Liver (tissue), 3 donors: ENCODE results near the gene CCSER2.

Experiments used
- ATF3 ChIP-seq: IDR thresholded peaks from 2 replicates; pipeline ENCODE4 v1.6.1; 2016; ENCODE audit warnings: antibody characterized with exemption
- EGR1 ChIP-seq, 2 donors: IDR thresholded peaks; 2 replicates each; pipeline ENCODE4 v1.6.1; 2016 to 2018; ENCODE audit warnings: antibody characterized with exemption in 2 of 2, low read depth in 2 of 2
- GABPA ChIP-seq, 2 donors: IDR thresholded peaks in 1 of 2; conservative IDR thresholded peaks in 1 of 2; 2 replicates each; pipeline ENCODE4 v1.6.1; 2016; ENCODE audit warnings: antibody characterized with exemption in 2 of 2, mild to moderate bottlenecking in 1 of 2, moderate library complexity in 1 of 2
- HNF4A ChIP-seq, 2 donors: conservative IDR thresholded peaks; 2 replicates each; pipeline ENCODE4 v1.6.1; 2016; ENCODE audit warnings: antibody characterized with exemption in 2 of 2, mild to moderate bottlenecking in 2 of 2
- JUND ChIP-seq, 2 donors: IDR thresholded peaks; 2 replicates each; pipeline ENCODE4 v1.6.1; 2016; ENCODE audit warnings: antibody characterized with exemption in 2 of 2
- MAX ChIP-seq: IDR thresholded peaks from 2 replicates; pipeline ENCODE4 v1.6.1; 2016; ENCODE audit warnings: antibody characterized with exemption
- RAD21 ChIP-seq, 2 donors: IDR thresholded peaks; 2 replicates each; pipeline ENCODE4 v1.6.1; 2016; ENCODE audit warnings: antibody characterized with exemption in 2 of 2, mild to moderate bottlenecking in 2 of 2
- SP1 ChIP-seq: IDR thresholded peaks from 2 replicates; pipeline ENCODE4 v1.6.1; 2018; ENCODE audit warnings: antibody characterized with exemption, mild to moderate bottlenecking
- TAF1 ChIP-seq: conservative IDR thresholded peaks from 2 replicates; pipeline ENCODE4 v1.6.1; 2016; ENCODE audit warnings: antibody characterized with exemption, mild to moderate bottlenecking
- ZBTB33 ChIP-seq: IDR thresholded peaks from 2 replicates; pipeline ENCODE4 v1.6.1; 2016; ENCODE audit warnings: antibody characterized with exemption
- TF ChIP-seq, protein P1 (sequence below): fragments of 150-350 bp; IDR thresholded peaks from 2 replicates; pipeline ENCODE4 v1.5.1; 2017; ENCODE audit warnings: improper control_type of control experiment, low read depth, low read length; ENCODE audit not compliant: missing input control
- TF ChIP-seq, protein P2 (sequence below): IDR thresholded peaks from 2 replicates; pipeline ENCODE4 v1.6.1; 2016; ENCODE audit warnings: antibody characterized with exemption, mild to moderate bottlenecking
- donor health status: healthy.
- donor health status: healthy.

DNA sequence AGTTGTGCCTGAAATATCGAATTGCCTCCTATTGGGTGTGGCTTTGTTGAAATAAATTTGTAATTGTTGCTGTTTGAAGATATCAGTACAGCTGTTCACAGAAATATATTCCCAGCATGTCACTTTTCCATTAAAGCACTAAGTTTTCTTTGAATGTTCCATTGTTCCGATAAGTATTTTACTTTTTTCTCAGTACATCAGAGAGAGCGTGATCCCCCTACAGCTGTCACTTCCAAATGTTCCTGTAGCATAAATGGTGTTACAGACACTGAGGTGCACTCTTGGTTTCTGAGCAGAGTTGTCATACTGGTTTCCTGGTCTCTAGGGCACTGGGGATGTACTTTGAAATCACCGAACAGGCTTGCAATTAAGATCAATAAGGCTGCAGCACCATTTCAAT is 189.2 kb downstream of the CCSER2 start:
- TF ChIP-seq JUND (IDR thresholded peaks at IDR 0.05) (no peak), ZBTB33 (no peak), TAF1 (no peak), SP1 (no peak), MAX (no peak), EGR1 (IDR thresholded peaks at IDR 0.05; ENCODE audit: low read depth in 2 of 2) (no peak), RAD21 (IDR thresholded peaks at IDR 0.05) (no peak), ATF3 (no peak), GABPA (IDR thresholded peaks at IDR 0.05 in 1 of 2, conservative IDR thresholded peaks at IDR 0.05 in 1 of 2) (no peak), HNF4A (conservative IDR thresholded peaks at IDR 0.05) (no peak)
- TF ChIP-seq, protein P1, sequence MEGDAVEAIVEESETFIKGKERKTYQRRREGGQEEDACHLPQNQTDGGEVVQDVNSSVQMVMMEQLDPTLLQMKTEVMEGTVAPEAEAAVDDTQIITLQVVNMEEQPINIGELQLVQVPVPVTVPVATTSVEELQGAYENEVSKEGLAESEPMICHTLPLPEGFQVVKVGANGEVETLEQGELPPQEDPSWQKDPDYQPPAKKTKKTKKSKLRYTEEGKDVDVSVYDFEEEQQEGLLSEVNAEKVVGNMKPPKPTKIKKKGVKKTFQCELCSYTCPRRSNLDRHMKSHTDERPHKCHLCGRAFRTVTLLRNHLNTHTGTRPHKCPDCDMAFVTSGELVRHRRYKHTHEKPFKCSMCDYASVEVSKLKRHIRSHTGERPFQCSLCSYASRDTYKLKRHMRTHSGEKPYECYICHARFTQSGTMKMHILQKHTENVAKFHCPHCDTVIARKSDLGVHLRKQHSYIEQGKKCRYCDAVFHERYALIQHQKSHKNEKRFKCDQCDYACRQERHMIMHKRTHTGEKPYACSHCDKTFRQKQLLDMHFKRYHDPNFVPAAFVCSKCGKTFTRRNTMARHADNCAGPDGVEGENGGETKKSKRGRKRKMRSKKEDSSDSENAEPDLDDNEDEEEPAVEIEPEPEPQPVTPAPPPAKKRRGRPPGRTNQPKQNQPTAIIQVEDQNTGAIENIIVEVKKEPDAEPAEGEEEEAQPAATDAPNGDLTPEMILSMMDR = no peak
- TF ChIP-seq, protein P2, sequence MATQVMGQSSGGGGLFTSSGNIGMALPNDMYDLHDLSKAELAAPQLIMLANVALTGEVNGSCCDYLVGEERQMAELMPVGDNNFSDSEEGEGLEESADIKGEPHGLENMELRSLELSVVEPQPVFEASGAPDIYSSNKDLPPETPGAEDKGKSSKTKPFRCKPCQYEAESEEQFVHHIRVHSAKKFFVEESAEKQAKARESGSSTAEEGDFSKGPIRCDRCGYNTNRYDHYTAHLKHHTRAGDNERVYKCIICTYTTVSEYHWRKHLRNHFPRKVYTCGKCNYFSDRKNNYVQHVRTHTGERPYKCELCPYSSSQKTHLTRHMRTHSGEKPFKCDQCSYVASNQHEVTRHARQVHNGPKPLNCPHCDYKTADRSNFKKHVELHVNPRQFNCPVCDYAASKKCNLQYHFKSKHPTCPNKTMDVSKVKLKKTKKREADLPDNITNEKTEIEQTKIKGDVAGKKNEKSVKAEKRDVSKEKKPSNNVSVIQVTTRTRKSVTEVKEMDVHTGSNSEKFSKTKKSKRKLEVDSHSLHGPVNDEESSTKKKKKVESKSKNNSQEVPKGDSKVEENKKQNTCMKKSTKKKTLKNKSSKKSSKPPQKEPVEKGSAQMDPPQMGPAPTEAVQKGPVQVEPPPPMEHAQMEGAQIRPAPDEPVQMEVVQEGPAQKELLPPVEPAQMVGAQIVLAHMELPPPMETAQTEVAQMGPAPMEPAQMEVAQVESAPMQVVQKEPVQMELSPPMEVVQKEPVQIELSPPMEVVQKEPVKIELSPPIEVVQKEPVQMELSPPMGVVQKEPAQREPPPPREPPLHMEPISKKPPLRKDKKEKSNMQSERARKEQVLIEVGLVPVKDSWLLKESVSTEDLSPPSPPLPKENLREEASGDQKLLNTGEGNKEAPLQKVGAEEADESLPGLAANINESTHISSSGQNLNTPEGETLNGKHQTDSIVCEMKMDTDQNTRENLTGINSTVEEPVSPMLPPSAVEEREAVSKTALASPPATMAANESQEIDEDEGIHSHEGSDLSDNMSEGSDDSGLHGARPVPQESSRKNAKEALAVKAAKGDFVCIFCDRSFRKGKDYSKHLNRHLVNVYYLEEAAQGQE = no peak
